Hepatocyte (in vitro differentiated cells): ENCODE measurements around the gene TSHZ3. TPM values are rescaled to one million over a fixed set of nuclear protein-coding genes. Genes with fewer than 3 reads are reported as not detected.
A peak's percentile ranks its signal among the peaks of the same experiment; 100 is the strongest.

Experiments used
- DNase-seq: peaks from one replicate; pipeline ENCODE4 v3.0.0-alpha.2; 2016; ENCODE audit warnings: low spot score
- H2AFZ ChIP-seq: fragments of 200-600 bp; sonication (generic); 2 replicates; pipeline ENCODE4 v1.6.0; 2016; ENCODE audit warnings: antibody characterized with exemption, mild to moderate bottlenecking
- H3K27ac ChIP-seq: fragments of 200-600 bp; sonication (generic); 2 replicates; pipeline ENCODE4 v1.5.1; 2016; ENCODE audit warnings: mild to moderate bottlenecking
- H3K27me3 ChIP-seq: fragments of 200-600 bp; sonication (generic); 2 replicates; pipeline ENCODE4 v1.6.1; 2016
- H3K36me3 ChIP-seq: fragments of 200-600 bp; sonication (generic); replicated peaks from 2 replicates; pipeline ENCODE4 v1.5.1; 2016; ENCODE audit warnings: low read depth; ENCODE audit not compliant: insufficient read depth
- H3K4me1 ChIP-seq: fragments of 200-600 bp; sonication (generic); 2 replicates; pipeline ENCODE4 v1.5.1; 2016; ENCODE audit warnings: mild to moderate bottlenecking, moderate library complexity; ENCODE audit not compliant: insufficient read depth
- H3K4me2 ChIP-seq: fragments of 200-600 bp; sonication (generic); 2 replicates; pipeline ENCODE4 v1.6.0; 2016
- H3K4me3 ChIP-seq: fragments of 200-600 bp; sonication (generic); 2 replicates; pipeline ENCODE4 v1.5.1; 2016; ENCODE audit warnings: mild to moderate bottlenecking
- H3K79me2 ChIP-seq: fragments of 200-600 bp; sonication (generic); 2 replicates; pipeline ENCODE4 v1.6.0; 2017; ENCODE audit warnings: mild to moderate bottlenecking
- H3K9me2 ChIP-seq: fragments of 200-600 bp; sonication (generic); replicated peaks from 2 replicates; pipeline ENCODE4 v1.6.0; 2017; ENCODE audit warnings: mild to moderate bottlenecking; ENCODE audit not compliant: insufficient read depth
- H3K9me3 ChIP-seq: fragments of 200-600 bp; sonication (generic); 2 replicates; pipeline ENCODE4 v1.5.1; 2016; ENCODE audit warnings: low read depth, mild to moderate bottlenecking
- H4K20me1 ChIP-seq: fragments of 200-600 bp; sonication (generic); 2 replicates; pipeline ENCODE4 v1.6.0; 2016; ENCODE audit warnings: mild to moderate bottlenecking; ENCODE audit not compliant: insufficient read depth, poor library complexity, severe bottlenecking
- CTCF ChIP-seq: fragments of 200-600 bp; sonication (generic); IDR thresholded peaks from 2 replicates; pipeline ENCODE4 v1.5.1; 2016; ENCODE audit warnings: antibody characterized with exemption, mild to moderate bottlenecking; ENCODE audit not compliant: poor library complexity
- EZH2 ChIP-seq: fragments of 200-600 bp; sonication (generic); IDR thresholded peaks from 2 replicates; pipeline ENCODE4 v1.6.1; 2016; ENCODE audit warnings: antibody characterized with exemption, mild to moderate bottlenecking, borderline replicate concordance
- EZH2phosphoT487 ChIP-seq: fragments of 200-600 bp; sonication (generic); IDR thresholded peaks from one replicate; pipeline ENCODE4 v1.6.1; 2018; ENCODE audit warnings: antibody characterized with exemption, mild to moderate bottlenecking, low read depth, moderate library complexity; ENCODE audit not compliant: unreplicated experiment, severe bottlenecking
- WGBS: methylation state at CpG from one replicate; pipeline ENCODE4 v1.1.6; 2016; ENCODE audit warnings: low lambda C conversion rate; ENCODE audit errors: missing lambda C conversion rate; 5-methylcytosine and 5-hydroxymethylcytosine counted together
- polyA plus RNA-seq: library from polyadenylated mRNA; unstranded; fragments of >200 nt; fragmentation: Nextera tagmentation; extraction: Ambion mirVana; gene quantifications from 2 replicates; pipeline ENCODE4 v1.2.1, GENCODE V29; 2016
- total RNA-seq: library from RNA; depleted of rRNA; stranded (reverse); fragments of >200 nt; gene quantifications from 2 replicates; pipeline ENCODE4 v1.2.3, GENCODE V29; 2014

The TSHZ3 gene
- total and polyA plus RNA-seq, 2 experiments from 2014 or later: 4.9 to 5.3 TPM

- H3K4me1 ChIP-seq: no peaks in the 10 kb centered on the region
- H3K27me3 ChIP-seq: no peaks in the 10 kb centered on the region
- DNase-seq: no peak
- WGBS: 69% methylated on average over 5 of the region's 5 CpGs
- no peak overlapping the region for H2AFZ ChIP-seq
- no peak overlapping the region for H3K4me2 ChIP-seq
- no peak overlapping the region for H3K27ac ChIP-seq
- no peaks in the 10 kb centered on the region for H3K79me2 ChIP-seq
- no peak overlapping the region for H3K4me3 ChIP-seq
- H3K9me3 ChIP-seq: no peaks in the 10 kb centered on the region
- no peaks in the 10 kb centered on the region for H3K36me3 ChIP-seq
- TF ChIP-seq EZH2phosphoT487 (no peak), CTCF (peak; percentile 16)
- no peaks in the 10 kb centered on the region for H3K9me2 ChIP-seq
- no peaks in the 10 kb centered on the region for H4K20me1 ChIP-seq
These were observed 117.1 kb downstream of the TSHZ3 start for GRCh38 chr19:31232180-31232579.

- H3K4me2 ChIP-seq: no peak overlapping the region
- DNase-seq: no peak
- H4K20me1 ChIP-seq: no peaks in the 10 kb centered on the region
- no peaks in the 10 kb centered on the region for H3K36me3 ChIP-seq
- 90% methylated on average over 6 of the region's 6 CpGs for WGBS
- H3K27me3 ChIP-seq: no peaks in the 10 kb centered on the region
- H3K27ac ChIP-seq: no peak overlapping the region
- no peaks in the 10 kb centered on the region for H3K9me2 ChIP-seq
- no peaks in the 10 kb centered on the region for H3K9me3 ChIP-seq
- H3K4me1 ChIP-seq: no peaks in the 10 kb centered on the region
- H2AFZ ChIP-seq: no peak overlapping the region
- no peaks in the 10 kb centered on the region for H3K79me2 ChIP-seq
- H3K4me3 ChIP-seq: no peak overlapping the region
- no peak for TF ChIP-seq EZH2phosphoT487
- TF ChIP-seq EZH2: no peak
- TF ChIP-seq CTCF: no peak
These were observed 118.0 kb downstream of the TSHZ3 start for GRCh38 chr19:31231237-31231636.

- Histone ChIP-seq H3K27me3 (no peaks in the 10 kb centered on the region), H3K9me2 (no peaks in the 10 kb centered on the region), H3K79me2 (no peaks in the 10 kb centered on the region), H3K36me3 (no peaks in the 10 kb centered on the region), H3K27ac (no peak overlapping the region), H3K4me3 (no peak overlapping the region), H3K9me3 (no peaks in the 10 kb centered on the region), H3K4me1 (peaks cover 11% of the 10 kb centered on the region), H4K20me1 (no peaks in the 10 kb centered on the region), H2AFZ (no peak overlapping the region), H3K4me2 (no peak overlapping the region)
- WGBS: 91% methylated on average over 4 of the region's 4 CpGs
- TF ChIP-seq EZH2: no peak
- no peak for TF ChIP-seq EZH2phosphoT487
- no peak for TF ChIP-seq CTCF
- DNase-seq: no peak
These were observed 122.9 kb downstream of the TSHZ3 start for GRCh38 chr19:31226151-31226935.
